ENCODE results near the gene GRIK5. TPM values are rescaled to one million over a fixed set of nuclear protein-coding genes. Genes with fewer than 3 reads are reported as not detected.

GRIK5 gene
- total RNA-seq, 1 donor from 2014 or later: 14.3 TPM

DNA sequence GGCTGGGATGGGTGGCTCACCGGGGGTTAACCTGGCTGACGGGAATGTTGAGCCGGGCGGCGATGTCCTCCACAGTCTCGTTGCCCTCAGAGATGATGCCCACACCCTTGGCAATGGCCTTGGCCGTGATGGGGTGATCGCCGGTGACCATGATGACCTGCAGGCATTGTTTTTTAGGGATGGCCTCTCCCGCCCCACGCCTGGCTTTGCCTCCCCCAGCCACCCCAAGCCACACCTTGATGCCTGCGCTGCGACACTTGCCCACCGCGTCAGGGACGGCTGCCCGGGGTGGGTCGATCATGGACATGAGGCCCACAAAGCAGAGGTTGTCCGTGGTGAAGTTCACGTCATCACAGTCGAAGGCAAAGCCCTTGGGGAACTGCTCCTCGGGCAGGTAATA is 92.1 kb downstream of the GRIK5 start:
- DNase-seq (ENCODE audit: low read depth): no peak
- TF ChIP-seq, protein P1, sequence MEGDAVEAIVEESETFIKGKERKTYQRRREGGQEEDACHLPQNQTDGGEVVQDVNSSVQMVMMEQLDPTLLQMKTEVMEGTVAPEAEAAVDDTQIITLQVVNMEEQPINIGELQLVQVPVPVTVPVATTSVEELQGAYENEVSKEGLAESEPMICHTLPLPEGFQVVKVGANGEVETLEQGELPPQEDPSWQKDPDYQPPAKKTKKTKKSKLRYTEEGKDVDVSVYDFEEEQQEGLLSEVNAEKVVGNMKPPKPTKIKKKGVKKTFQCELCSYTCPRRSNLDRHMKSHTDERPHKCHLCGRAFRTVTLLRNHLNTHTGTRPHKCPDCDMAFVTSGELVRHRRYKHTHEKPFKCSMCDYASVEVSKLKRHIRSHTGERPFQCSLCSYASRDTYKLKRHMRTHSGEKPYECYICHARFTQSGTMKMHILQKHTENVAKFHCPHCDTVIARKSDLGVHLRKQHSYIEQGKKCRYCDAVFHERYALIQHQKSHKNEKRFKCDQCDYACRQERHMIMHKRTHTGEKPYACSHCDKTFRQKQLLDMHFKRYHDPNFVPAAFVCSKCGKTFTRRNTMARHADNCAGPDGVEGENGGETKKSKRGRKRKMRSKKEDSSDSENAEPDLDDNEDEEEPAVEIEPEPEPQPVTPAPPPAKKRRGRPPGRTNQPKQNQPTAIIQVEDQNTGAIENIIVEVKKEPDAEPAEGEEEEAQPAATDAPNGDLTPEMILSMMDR (conservative IDR thresholded peaks at IDR 0.05; ENCODE audit: low read depth, low read length): no peak
- no peak overlapping the region for H3K4me3 ChIP-seq (ENCODE audit: low read depth, low read length)

- TF ChIP-seq, protein P1 (conservative IDR thresholded peaks at IDR 0.05; ENCODE audit: low read depth, low read length): no peak
- DNase-seq (ENCODE audit: low read depth): no peak
- H3K4me3 ChIP-seq (ENCODE audit: low read depth, low read length): no peak overlapping the region
Observed at GRCh38 chr19:41974652-41975051, 95.4 kb downstream of the GRIK5 start.

GRCh38 chr19:41971363-41971762 is 98.6 kb downstream of the GRIK5 start:
- no peak overlapping the region for H3K4me3 ChIP-seq (ENCODE audit: low read depth, low read length)
- TF ChIP-seq, protein P1 (conservative IDR thresholded peaks at IDR 0.05; ENCODE audit: low read depth, low read length): no peak
- DNase-seq (ENCODE audit: low read depth): no peak

GRCh38 chr19:41969772-41970458 is 100.1 kb downstream of the GRIK5 start:
- H3K4me3 ChIP-seq (ENCODE audit: low read depth, low read length): no peak overlapping the region
- no peak for DNase-seq (ENCODE audit: low read depth)
- TF ChIP-seq, protein P1 (conservative IDR thresholded peaks at IDR 0.05; ENCODE audit: low read depth, low read length): no peak

DNA sequence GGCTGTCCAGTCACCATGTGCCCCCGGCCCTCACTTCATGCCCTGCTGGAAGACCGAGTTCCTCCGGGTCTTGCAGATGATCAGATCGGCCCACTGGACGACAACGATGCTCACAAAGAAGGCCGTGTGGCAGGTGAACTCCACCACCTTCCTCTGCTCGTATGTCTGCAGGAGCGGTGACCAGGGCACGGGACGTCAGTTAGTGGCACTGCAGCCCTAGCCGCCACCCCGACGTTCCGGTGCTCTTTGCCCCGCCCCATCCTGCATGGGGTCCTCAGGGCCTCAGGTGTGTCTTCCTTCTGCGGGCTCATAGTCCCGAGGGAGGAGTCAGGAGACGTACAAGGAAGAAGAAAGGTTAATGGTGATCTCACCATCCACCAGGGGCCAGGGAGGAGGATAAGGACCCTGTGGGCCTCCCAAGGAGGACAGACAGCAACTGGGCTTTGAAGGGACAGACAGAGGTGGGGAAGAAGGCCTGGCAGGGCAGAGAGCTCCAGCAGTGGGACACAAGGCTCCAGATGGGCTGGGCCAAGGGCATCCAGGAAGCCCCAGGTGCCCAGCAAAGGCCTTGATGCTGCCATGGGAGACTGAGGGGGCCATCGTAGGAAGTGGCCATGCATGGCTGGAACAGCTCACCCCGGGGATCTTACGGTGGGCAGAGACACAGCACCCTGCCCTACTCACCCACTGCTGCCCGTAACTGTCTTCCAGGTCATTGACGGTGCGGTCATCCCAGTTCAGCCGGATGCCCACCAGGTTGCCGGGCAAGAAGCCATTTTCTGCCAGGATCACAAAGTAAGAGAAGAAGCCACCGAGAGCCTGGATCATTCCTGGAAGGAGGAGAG is 101.0 kb downstream of the GRIK5 start:
- DNase-seq (ENCODE audit: low read depth): no peak
- H3K4me3 ChIP-seq (ENCODE audit: low read depth, low read length): no peak overlapping the region
- TF ChIP-seq, protein P1 (conservative IDR thresholded peaks at IDR 0.05; ENCODE audit: low read depth, low read length): no peak

DNA sequence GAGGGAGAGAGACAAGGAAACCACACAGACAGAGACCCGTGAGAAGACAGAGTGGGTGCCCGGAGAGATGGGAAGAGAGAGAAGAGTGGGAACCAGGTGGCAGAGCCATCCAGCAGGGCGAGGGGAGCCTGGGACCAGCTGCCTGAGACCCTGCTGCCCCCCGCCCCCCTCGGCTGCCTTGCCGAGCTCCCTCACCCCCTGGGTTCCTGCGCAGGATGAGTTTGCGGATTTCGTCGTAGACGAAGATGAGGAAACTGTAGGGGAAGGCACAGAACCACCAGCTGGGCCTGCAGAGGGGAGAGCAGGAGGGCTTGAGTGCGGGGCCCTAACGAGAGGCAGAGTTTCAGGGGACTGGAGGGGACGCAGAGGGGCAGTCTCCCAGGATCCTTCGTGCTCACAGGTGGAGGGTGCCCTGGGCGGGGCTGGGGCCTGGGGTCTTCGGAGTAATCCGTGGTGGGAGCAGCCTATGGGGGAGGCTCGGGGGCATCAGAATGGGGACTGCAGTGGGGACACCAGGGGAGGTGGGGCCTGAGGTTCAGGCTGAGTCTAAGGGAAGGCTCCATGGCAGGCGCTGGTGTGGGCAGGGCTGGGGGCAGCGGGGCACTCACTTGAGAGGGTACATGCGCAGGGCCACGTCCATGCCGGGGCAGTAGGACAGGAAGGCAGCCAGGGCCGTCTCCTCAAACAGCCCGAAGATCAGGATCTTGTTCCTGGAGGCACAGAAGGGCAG is 102.8 kb downstream of the GRIK5 start:
- no peak overlapping the region for H3K4me3 ChIP-seq (ENCODE audit: low read depth, low read length)
- TF ChIP-seq, protein P1 (conservative IDR thresholded peaks at IDR 0.05; ENCODE audit: low read depth, low read length): no peak
- no peak for DNase-seq (ENCODE audit: low read depth)
